KMS-11 (cell line): Measurements from ENCODE around the gene SLC4A1.

Experiments
- H2AFZ ChIP-seq: fragments of 200-600 bp; sonication (generic); 2 replicates; pipeline ENCODE4 v1.6.1; 2016; ENCODE audit warnings: antibody characterized with exemption, mixed run types, low read depth
- H3K27ac ChIP-seq: fragments of 200-600 bp; sonication (generic); 2 replicates; pipeline ENCODE4 v1.6.1; 2016; ENCODE audit warnings: mild to moderate bottlenecking, mixed run types
- H3K27me3 ChIP-seq: fragments of 200-600 bp; sonication (generic); 2 replicates; pipeline ENCODE4 v1.6.1; 2017; ENCODE audit warnings: mild to moderate bottlenecking, low read depth, mixed run types, moderate library complexity; ENCODE audit not compliant: insufficient read depth
- H3K36me3 ChIP-seq: fragments of 200-600 bp; sonication (generic); 2 replicates; pipeline ENCODE4 v1.6.1; 2017; ENCODE audit warnings: mild to moderate bottlenecking, mixed run types; ENCODE audit not compliant: insufficient read depth
- H3K4me1 ChIP-seq: fragments of 200-600 bp; sonication (generic); 2 replicates; pipeline ENCODE4 v1.6.1; 2016; ENCODE audit warnings: mild to moderate bottlenecking, low read depth, mixed run types; ENCODE audit not compliant: poor library complexity, severe bottlenecking
- H3K4me2 ChIP-seq: fragments of 200-600 bp; sonication (generic); 2 replicates; pipeline ENCODE4 v1.7.0; 2016; ENCODE audit warnings: mild to moderate bottlenecking, mixed run types
- H3K4me3 ChIP-seq: fragments of 200-600 bp; sonication (generic); IDR thresholded peaks from 2 replicates; pipeline ENCODE4 v1.6.1; 2017; ENCODE audit warnings: low read depth, low read length, mixed read lengths; ENCODE audit not compliant: insufficient read depth
- H3K79me2 ChIP-seq: fragments of 200-600 bp; sonication (generic); 2 replicates; pipeline ENCODE4 v1.6.1; 2016; ENCODE audit warnings: low read depth, mixed run types; ENCODE audit not compliant: insufficient read depth
- H3K9ac ChIP-seq: fragments of 200-600 bp; sonication (generic); 2 replicates; pipeline ENCODE4 v1.6.1; 2016; ENCODE audit warnings: mild to moderate bottlenecking, mixed run types
- H4K20me1 ChIP-seq: fragments of 200-600 bp; sonication (generic); 2 replicates; pipeline ENCODE4 v1.6.1; 2016; ENCODE audit warnings: mild to moderate bottlenecking, mixed run types; ENCODE audit not compliant: insufficient read depth
- CTCF ChIP-seq: fragments of 200-600 bp; sonication (generic); conservative IDR thresholded peaks from 2 replicates; pipeline ENCODE4 v1.6.1; 2017; ENCODE audit warnings: low read depth, mild to moderate bottlenecking, antibody characterized with exemption, low read length, moderate library complexity, mixed read lengths

SLC4A1 gene

GRCh38 chr17:44279346-44279665, 11.4 kb upstream of the SLC4A1 start:
- Histone ChIP-seq H3K4me2 (peak overlapping the region; percentile 34; the same call in 1 of the 2 replicates), H3K27me3 (peaks cover 17% of the 10 kb centered on the region; the same call in 1 of the 2 replicates), H2AFZ (peak overlapping the region; percentile 20; the same call in 1 of the 2 replicates), H3K27ac (no peak overlapping the region), H3K4me1 (peaks cover 8% of the 10 kb centered on the region), H3K36me3 (no peaks in the 10 kb centered on the region), H4K20me1 (no peaks in the 10 kb centered on the region), H3K4me3 (no peak overlapping the region), H3K79me2 (no peaks in the 10 kb centered on the region), H3K9ac (no peak overlapping the region)
- no peak for TF ChIP-seq CTCF

- Histone ChIP-seq H3K79me2 (no peaks in the 10 kb centered on the region), H3K9ac (no peak overlapping the region), H4K20me1 (no peaks in the 10 kb centered on the region), H3K4me2 (no peak overlapping the region), H3K36me3 (no peaks in the 10 kb centered on the region), H3K4me1 (peaks cover 8% of the 10 kb centered on the region), H3K4me3 (no peak overlapping the region), H3K27ac (no peak overlapping the region), H3K27me3 (peaks cover 22% of the 10 kb centered on the region; the same call in 1 of the 2 replicates), H2AFZ (no peak overlapping the region)
- TF ChIP-seq CTCF: no peak
Observed at GRCh38 chr17:44277976-44278375, 10.0 kb upstream of the SLC4A1 start.

- TF ChIP-seq CTCF: no peak
- no peak overlapping the region for H3K27ac ChIP-seq
- H3K36me3 ChIP-seq: no peaks in the 10 kb centered on the region
- H3K4me1 ChIP-seq: no peaks in the 10 kb centered on the region
- H3K27me3 ChIP-seq: peaks cover 42% of the 10 kb centered on the region
- H4K20me1 ChIP-seq: no peaks in the 10 kb centered on the region
- no peaks in the 10 kb centered on the region for H3K79me2 ChIP-seq
- H3K9ac ChIP-seq: no peak overlapping the region
- H3K4me3 ChIP-seq: no peak overlapping the region
- no peak overlapping the region for H3K4me2 ChIP-seq
- no peak overlapping the region for H2AFZ ChIP-seq
Observed at GRCh38 chr17:44273607-44274006, 5.7 kb upstream of the SLC4A1 start.

GRCh38 chr17:44272954-44273353, 5.0 kb upstream of the SLC4A1 start:
- H2AFZ ChIP-seq: no peak overlapping the region
- H3K36me3 ChIP-seq: no peaks in the 10 kb centered on the region
- no peak overlapping the region for H3K4me2 ChIP-seq
- TF ChIP-seq CTCF: no peak
- H3K27ac ChIP-seq: no peak overlapping the region
- peaks cover 44% of the 10 kb centered on the region for H3K27me3 ChIP-seq
- H3K4me3 ChIP-seq: no peak overlapping the region
- H3K79me2 ChIP-seq: no peaks in the 10 kb centered on the region
- no peaks in the 10 kb centered on the region for H3K4me1 ChIP-seq
- H4K20me1 ChIP-seq: no peaks in the 10 kb centered on the region
- H3K9ac ChIP-seq: no peak overlapping the region
